Lower lobe of right lung (tissue), 2 donors: Measurements from ENCODE around the gene C12orf56. TPM values are rescaled to one million over a fixed set of nuclear protein-coding genes. Genes with fewer than 3 reads are reported as not detected.

Source experiments
- ATAC-seq, 2 donors: fragments of 200-7000 bp; cut with Tn5 transposase; one replicate each; pipeline ENCODE4 v1.9.1; 2020 to 2022; ENCODE audit warnings: mild to moderate bottlenecking in 2 of 2, moderate library complexity in 2 of 2
- DNase-seq: peaks from one replicate; pipeline ENCODE4 v3.0.0-alpha.2; 2020
- H3K27ac ChIP-seq: fragments of 200-600 bp; one replicate; pipeline ENCODE4 v1.8.0; 2022
- H3K27me3 ChIP-seq: fragments of 200-600 bp; one replicate; pipeline ENCODE4 v1.8.0; 2022; ENCODE audit warnings: low read depth
- H3K36me3 ChIP-seq: fragments of 200-600 bp; one replicate; pipeline ENCODE4 v1.8.0; 2022; ENCODE audit warnings: mild to moderate bottlenecking
- H3K4me1 ChIP-seq: fragments of 200-600 bp; one replicate; pipeline ENCODE4 v1.8.0; 2022
- H3K4me3 ChIP-seq: fragments of 200-600 bp; one replicate; pipeline ENCODE4 v1.8.0; 2022; ENCODE audit warnings: mild to moderate bottlenecking
- H3K9me3 ChIP-seq: fragments of 200-600 bp; one replicate; pipeline ENCODE4 v1.8.0; 2022
- CTCF ChIP-seq: fragments of 200-600 bp; IDR thresholded peaks from one replicate; pipeline ENCODE4 v1.8.0; 2022; ENCODE audit warnings: antibody characterized with exemption, mild to moderate bottlenecking
- intact Hi-C: fragments of 100-400 bp; cut with DNase I; formaldehyde crosslinking; loops from one replicate; pipeline ENCODE4 v1.11.0; 2022
- total RNA-seq: library from RNA; stranded (reverse); fragmentation: NEBNext Ultra II Directional; extraction: Animal tissue kit (Norgen Biotek cat#: 25700); gene quantifications from one replicate; pipeline ENCODE4 v1.2.1, GENCODE V29; 2021
- donor health status: DM: no; HTN: yes; CAD: no; lungs with severe emphysema.

The C12orf56 gene
- total RNA-seq, 1 donor from 2014 or later, result not detected

GRCh38 chr12:64229240-64229639, 161.3 kb downstream of the C12orf56 start:
- no peak for DNase-seq
- no peaks in the 10 kb centered on the region for H3K36me3 ChIP-seq
- ATAC-seq, result no peak
- H3K27me3 ChIP-seq, result no peaks in the 10 kb centered on the region
- no peak for TF ChIP-seq CTCF
- H3K9me3 ChIP-seq, result no peaks in the 10 kb centered on the region
- intact Hi-C loops, result no loop called here
- no peak overlapping the region for H3K27ac ChIP-seq
- no peak overlapping the region for H3K4me3 ChIP-seq
- no peaks in the 10 kb centered on the region for H3K4me1 ChIP-seq

DNA sequence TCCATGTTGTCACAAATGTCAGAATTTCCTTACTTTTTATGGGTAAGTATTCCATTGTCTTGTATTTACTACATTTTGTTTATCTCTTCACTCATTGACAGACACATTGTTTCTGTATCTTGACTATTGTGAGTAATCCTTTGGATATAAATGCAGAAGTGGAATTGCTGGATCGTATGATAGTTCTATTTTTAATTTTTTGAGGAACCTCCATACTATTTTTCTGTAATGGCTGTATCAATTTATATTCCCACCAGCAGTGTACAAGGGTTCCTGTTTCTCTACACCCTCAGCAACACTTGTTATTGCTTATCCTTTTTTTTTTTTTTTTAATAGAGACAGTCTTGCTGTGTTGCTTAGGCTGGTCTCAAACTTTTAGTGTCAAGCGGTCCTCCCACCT, 164.9 kb downstream of the C12orf56 start:
- no peak for TF ChIP-seq CTCF
- no peak for ATAC-seq
- Histone ChIP-seq H3K4me3 (no peak overlapping the region), H3K4me1 (peaks cover 10% of the 10 kb centered on the region), H3K27me3 (no peaks in the 10 kb centered on the region), H3K27ac (no peak overlapping the region), H3K9me3 (no peaks in the 10 kb centered on the region), H3K36me3 (no peaks in the 10 kb centered on the region)
- intact Hi-C loops, result no loop called here
- DNase-seq, result no peak

DNA sequence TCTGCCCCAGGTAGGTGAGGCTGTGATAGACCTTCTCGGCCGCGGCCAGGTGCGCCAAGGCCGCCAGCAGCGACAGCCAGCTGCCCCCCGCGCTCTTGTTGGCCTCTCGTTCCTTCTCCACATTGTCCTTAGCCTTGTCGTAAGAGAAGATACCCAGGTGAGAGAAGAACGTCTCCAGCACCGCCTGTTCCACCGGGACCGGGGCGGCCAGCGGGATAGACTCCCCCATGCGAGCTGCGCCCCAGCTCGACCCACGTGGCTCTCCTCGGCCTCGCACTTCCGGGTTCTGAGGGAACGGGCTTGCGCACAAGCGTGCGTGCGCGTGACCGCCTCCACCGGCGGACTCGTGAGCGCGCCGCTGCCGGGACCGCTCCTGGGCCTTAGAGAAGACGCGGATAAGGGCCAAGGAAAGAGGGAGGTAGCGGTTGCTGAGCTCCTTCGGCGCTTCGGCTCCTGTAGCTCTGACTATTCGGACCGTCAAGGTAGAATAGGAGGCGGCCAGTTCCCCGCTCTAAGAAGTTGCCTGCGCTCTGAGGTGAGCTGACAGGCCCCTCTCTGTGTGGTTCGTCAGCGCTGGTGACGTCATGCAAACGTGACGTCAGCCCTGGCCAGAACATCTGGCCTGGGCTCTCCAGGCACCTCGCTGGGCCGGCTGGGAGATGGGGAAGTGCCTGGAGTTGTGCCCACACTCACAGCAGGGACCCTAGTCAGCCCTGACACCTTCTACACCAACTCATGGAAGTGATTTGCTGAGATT, 168.4 kb downstream of the C12orf56 start, which contains the start of gene KICS2:
TSS of gene KICS2 (minus strand) at position 288 of the 757 bp plus-strand sequence. CDS start at position 229, 59 bp downstream.
- intact Hi-C loops, result no loop called here
- peak; percentile 96 for DNase-seq

DNA sequence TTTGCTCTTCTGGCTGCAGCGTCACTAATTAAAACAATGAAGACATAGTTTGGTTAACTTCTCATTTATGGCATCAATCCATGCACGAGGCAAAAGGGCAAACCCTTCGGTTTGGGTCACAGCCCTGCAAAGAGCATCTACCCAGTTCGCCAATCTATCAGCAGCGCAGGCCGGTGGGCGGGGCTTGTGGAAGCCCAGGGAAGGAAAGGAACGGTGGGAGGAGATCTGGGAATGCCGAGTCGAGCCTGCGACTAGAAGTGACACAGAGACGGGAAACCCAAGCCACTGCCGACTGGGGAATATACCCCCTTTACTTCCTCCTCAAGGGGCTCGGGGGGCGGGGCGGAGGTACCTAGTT, 168.9 kb downstream of the C12orf56 start:
- no peaks in the 10 kb centered on the region for H3K36me3 ChIP-seq
- ATAC-seq (peak; percentile 89 to 94), DNase-seq (peak; percentile 92)
- peak overlapping the region; percentile 80 for H3K4me3 ChIP-seq
- H3K4me1 ChIP-seq, result peaks cover 13% of the 10 kb centered on the region
- H3K9me3 ChIP-seq, result no peaks in the 10 kb centered on the region
- no peaks in the 10 kb centered on the region for H3K27me3 ChIP-seq
- peak overlapping the region; percentile 95 for H3K27ac ChIP-seq
- intact Hi-C loops, result no loop called here
- TF ChIP-seq CTCF, result no peak

More for the DNA sequence above, 168.4 kb downstream of the C12orf56 start, which contains the start of gene KICS2:
- Histone ChIP-seq H3K36me3 (no peaks in the 10 kb centered on the region), H3K9me3 (no peaks in the 10 kb centered on the region), H3K27ac (peak within 1 kb of the TSS; percentile 95), H3K27me3 (no peaks in the 10 kb centered on the region), H3K4me3 (peak within 1 kb of the TSS; percentile 80), H3K4me1 (peaks cover 13% of the 10 kb centered on the region)
- peak; percentile 99 to 100 for ATAC-seq
- TF ChIP-seq CTCF, result peak; percentile 27

DNA sequence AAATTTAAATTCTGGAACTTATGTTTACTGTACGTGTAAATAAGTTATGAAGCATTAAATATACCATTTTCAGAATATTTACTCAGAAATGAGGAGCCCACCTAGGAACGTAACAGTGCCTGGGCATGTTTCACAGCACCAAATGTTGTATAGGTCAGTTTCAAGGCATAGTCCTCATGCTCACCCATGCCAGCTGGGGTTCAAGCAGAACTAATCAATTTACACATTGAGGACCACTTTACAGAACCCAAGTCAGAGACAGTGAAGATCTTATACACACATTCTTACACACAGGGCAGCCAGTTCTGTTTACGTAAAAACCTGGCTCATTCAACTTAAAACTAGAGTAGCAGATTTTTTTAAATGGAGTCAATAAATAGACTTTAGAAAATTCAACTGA, 170.5 kb downstream of the C12orf56 start:
- ATAC-seq (no peak), DNase-seq (no peak)
- Histone ChIP-seq H3K9me3 (no peaks in the 10 kb centered on the region), H3K27me3 (no peaks in the 10 kb centered on the region), H3K36me3 (no peaks in the 10 kb centered on the region), H3K27ac (no peak overlapping the region), H3K4me1 (peaks cover 13% of the 10 kb centered on the region), H3K4me3 (no peak overlapping the region)
- no peak for TF ChIP-seq CTCF
- intact Hi-C loops, result no loop called here
